Liver (tissue), 3 donors: ENCODE measurements around the gene CCL18.

Experiments used
- EGR1 ChIP-seq, 2 donors: IDR thresholded peaks; 2 replicates each; pipeline ENCODE4 v1.6.1; 2016 to 2018; ENCODE audit warnings: antibody characterized with exemption in 2 of 2, low read depth in 2 of 2
- FOXA1 ChIP-seq: IDR thresholded peaks from 2 replicates; pipeline ENCODE4 v1.6.1; 2016; ENCODE audit warnings: antibody characterized with exemption
- GABPA ChIP-seq, 2 donors: IDR thresholded peaks in 1 of 2; conservative IDR thresholded peaks in 1 of 2; 2 replicates each; pipeline ENCODE4 v1.6.1; 2016; ENCODE audit warnings: antibody characterized with exemption in 2 of 2, mild to moderate bottlenecking in 1 of 2, moderate library complexity in 1 of 2
- JUND ChIP-seq, 2 donors: IDR thresholded peaks; 2 replicates each; pipeline ENCODE4 v1.6.1; 2016; ENCODE audit warnings: antibody characterized with exemption in 2 of 2
- RAD21 ChIP-seq, 2 donors: IDR thresholded peaks; 2 replicates each; pipeline ENCODE4 v1.6.1; 2016; ENCODE audit warnings: antibody characterized with exemption in 2 of 2, mild to moderate bottlenecking in 2 of 2
- TAF1 ChIP-seq: conservative IDR thresholded peaks from 2 replicates; pipeline ENCODE4 v1.6.1; 2016; ENCODE audit warnings: antibody characterized with exemption, mild to moderate bottlenecking
- TF ChIP-seq, protein P1 (sequence below): fragments of 150-350 bp; IDR thresholded peaks from 2 replicates; pipeline ENCODE4 v1.5.1; 2017; ENCODE audit warnings: improper control_type of control experiment, low read depth, low read length; ENCODE audit not compliant: missing input control
- TF ChIP-seq, protein P2 (sequence below): IDR thresholded peaks from 2 replicates; pipeline ENCODE4 v1.6.1; 2016; ENCODE audit warnings: antibody characterized with exemption
- TF ChIP-seq, protein P3 (sequence below): IDR thresholded peaks from 2 replicates; pipeline ENCODE4 v1.6.1; 2016; ENCODE audit warnings: antibody characterized with exemption
- TF ChIP-seq, protein P4 (sequence below): IDR thresholded peaks from 2 replicates; pipeline ENCODE4 v1.6.1; 2016; ENCODE audit warnings: antibody characterized with exemption
- TF ChIP-seq, protein P5 (sequence below): IDR thresholded peaks from 2 replicates; pipeline ENCODE4 v1.6.1; 2016; ENCODE audit warnings: antibody characterized with exemption, mild to moderate bottlenecking
- donor health status: healthy.
- donor health status: healthy.

DNA sequence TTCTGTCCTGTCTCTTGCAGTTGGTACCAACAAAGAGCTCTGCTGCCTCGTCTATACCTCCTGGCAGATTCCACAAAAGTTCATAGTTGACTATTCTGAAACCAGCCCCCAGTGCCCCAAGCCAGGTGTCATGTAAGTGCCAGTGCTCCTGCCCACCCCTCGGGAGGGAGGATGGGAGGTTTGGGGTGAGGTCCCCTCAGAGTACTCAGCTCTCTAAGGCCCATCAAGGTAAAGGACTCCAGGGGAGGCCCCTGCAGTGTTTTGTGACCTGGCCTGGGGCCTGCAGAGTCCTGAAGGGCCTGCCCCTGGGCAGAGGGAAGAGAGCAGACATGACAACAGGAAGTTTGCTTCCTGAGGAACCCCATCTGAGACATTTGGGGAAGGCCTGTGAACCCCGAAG, 6.4 kb downstream of the CCL18 start:
- TF ChIP-seq RAD21 (IDR thresholded peaks at IDR 0.05) = no peak
- no peak for TF ChIP-seq JUND (IDR thresholded peaks at IDR 0.05)
- TF ChIP-seq, protein P1, sequence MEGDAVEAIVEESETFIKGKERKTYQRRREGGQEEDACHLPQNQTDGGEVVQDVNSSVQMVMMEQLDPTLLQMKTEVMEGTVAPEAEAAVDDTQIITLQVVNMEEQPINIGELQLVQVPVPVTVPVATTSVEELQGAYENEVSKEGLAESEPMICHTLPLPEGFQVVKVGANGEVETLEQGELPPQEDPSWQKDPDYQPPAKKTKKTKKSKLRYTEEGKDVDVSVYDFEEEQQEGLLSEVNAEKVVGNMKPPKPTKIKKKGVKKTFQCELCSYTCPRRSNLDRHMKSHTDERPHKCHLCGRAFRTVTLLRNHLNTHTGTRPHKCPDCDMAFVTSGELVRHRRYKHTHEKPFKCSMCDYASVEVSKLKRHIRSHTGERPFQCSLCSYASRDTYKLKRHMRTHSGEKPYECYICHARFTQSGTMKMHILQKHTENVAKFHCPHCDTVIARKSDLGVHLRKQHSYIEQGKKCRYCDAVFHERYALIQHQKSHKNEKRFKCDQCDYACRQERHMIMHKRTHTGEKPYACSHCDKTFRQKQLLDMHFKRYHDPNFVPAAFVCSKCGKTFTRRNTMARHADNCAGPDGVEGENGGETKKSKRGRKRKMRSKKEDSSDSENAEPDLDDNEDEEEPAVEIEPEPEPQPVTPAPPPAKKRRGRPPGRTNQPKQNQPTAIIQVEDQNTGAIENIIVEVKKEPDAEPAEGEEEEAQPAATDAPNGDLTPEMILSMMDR = no peak
- TF ChIP-seq EGR1 (IDR thresholded peaks at IDR 0.05; ENCODE audit: low read depth in 2 of 2) = no peak
- no peak for TF ChIP-seq TAF1
- no peak for TF ChIP-seq FOXA1
- TF ChIP-seq, protein P2, sequence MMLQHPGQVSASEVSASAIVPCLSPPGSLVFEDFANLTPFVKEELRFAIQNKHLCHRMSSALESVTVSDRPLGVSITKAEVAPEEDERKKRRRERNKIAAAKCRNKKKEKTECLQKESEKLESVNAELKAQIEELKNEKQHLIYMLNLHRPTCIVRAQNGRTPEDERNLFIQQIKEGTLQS = no peak
- TF ChIP-seq, protein P3, sequence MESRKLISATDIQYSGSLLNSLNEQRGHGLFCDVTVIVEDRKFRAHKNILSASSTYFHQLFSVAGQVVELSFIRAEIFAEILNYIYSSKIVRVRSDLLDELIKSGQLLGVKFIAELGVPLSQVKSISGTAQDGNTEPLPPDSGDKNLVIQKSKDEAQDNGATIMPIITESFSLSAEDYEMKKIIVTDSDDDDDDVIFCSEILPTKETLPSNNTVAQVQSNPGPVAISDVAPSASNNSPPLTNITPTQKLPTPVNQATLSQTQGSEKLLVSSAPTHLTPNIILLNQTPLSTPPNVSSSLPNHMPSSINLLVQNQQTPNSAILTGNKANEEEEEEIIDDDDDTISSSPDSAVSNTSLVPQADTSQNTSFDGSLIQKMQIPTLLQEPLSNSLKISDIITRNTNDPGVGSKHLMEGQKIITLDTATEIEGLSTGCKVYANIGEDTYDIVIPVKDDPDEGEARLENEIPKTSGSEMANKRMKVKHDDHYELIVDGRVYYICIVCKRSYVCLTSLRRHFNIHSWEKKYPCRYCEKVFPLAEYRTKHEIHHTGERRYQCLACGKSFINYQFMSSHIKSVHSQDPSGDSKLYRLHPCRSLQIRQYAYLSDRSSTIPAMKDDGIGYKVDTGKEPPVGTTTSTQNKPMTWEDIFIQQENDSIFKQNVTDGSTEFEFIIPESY = no peak
- TF ChIP-seq, protein P4, sequence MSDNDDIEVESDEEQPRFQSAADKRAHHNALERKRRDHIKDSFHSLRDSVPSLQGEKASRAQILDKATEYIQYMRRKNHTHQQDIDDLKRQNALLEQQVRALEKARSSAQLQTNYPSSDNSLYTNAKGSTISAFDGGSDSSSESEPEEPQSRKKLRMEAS = no peak
- TF ChIP-seq GABPA (IDR thresholded peaks at IDR 0.05 in 1 of 2, conservative IDR thresholded peaks at IDR 0.05 in 1 of 2) = no peak
- TF ChIP-seq, protein P5, sequence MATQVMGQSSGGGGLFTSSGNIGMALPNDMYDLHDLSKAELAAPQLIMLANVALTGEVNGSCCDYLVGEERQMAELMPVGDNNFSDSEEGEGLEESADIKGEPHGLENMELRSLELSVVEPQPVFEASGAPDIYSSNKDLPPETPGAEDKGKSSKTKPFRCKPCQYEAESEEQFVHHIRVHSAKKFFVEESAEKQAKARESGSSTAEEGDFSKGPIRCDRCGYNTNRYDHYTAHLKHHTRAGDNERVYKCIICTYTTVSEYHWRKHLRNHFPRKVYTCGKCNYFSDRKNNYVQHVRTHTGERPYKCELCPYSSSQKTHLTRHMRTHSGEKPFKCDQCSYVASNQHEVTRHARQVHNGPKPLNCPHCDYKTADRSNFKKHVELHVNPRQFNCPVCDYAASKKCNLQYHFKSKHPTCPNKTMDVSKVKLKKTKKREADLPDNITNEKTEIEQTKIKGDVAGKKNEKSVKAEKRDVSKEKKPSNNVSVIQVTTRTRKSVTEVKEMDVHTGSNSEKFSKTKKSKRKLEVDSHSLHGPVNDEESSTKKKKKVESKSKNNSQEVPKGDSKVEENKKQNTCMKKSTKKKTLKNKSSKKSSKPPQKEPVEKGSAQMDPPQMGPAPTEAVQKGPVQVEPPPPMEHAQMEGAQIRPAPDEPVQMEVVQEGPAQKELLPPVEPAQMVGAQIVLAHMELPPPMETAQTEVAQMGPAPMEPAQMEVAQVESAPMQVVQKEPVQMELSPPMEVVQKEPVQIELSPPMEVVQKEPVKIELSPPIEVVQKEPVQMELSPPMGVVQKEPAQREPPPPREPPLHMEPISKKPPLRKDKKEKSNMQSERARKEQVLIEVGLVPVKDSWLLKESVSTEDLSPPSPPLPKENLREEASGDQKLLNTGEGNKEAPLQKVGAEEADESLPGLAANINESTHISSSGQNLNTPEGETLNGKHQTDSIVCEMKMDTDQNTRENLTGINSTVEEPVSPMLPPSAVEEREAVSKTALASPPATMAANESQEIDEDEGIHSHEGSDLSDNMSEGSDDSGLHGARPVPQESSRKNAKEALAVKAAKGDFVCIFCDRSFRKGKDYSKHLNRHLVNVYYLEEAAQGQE = no peak
